Fibroblast of lung (primary cell): ENCODE data around the gene TANC1. TPM values are rescaled to one million over a fixed set of nuclear protein-coding genes. Genes with fewer than 3 reads are reported as not detected.

Experiments used
- DNase-seq, 2 donors: peaks; one replicate each; pipeline versions ENCODE4 v3.0.0 to v3.0.0-alpha.2; 2010; ENCODE audit warnings: low read depth in 2 of 2
- H2AFZ ChIP-seq: 2 replicates; pipeline ENCODE4 v1.5.1; 2012; ENCODE audit warnings: low read length, control low read depth, inconsistent platforms
- H3K27ac ChIP-seq: 2 replicates; pipeline ENCODE4 v1.5.1; 2011; ENCODE audit warnings: low read length, control low read depth; ENCODE audit not compliant: insufficient read depth
- H3K27me3 ChIP-seq: 2 replicates; pipeline ENCODE4 v1.5.1; 2011; ENCODE audit warnings: mild to moderate bottlenecking, low read length; ENCODE audit not compliant: control insufficient read depth, insufficient read depth
- H3K36me3 ChIP-seq: 2 replicates; pipeline ENCODE4 v1.5.1; 2011; ENCODE audit warnings: low read length; ENCODE audit not compliant: control insufficient read depth, insufficient read depth
- H3K4me1 ChIP-seq: 2 replicates; pipeline ENCODE4 v1.5.1; 2011; ENCODE audit warnings: low read length; ENCODE audit not compliant: control insufficient read depth, insufficient read depth; ENCODE audit errors: extremely low read depth
- H3K4me2 ChIP-seq: 2 replicates; pipeline ENCODE4 v1.5.1; 2011; ENCODE audit warnings: low read length, control low read depth; ENCODE audit not compliant: insufficient read depth; ENCODE audit errors: extremely low read depth
- H3K4me3 ChIP-seq, 4 experiments: fragments of 200-600 bp in 1 of 4; sonication (generic) in 1 of 4; replicated peaks in 1 of 4; 2 replicates each; pipeline ENCODE4 v1.5.1; 2011 to 2016; ENCODE audit warnings: low read length in 4 of 4, low read depth in 3 of 4, mild to moderate bottlenecking in 3 of 4, control low read depth in 2 of 4, inconsistent platforms in 1 of 4, mixed read lengths in 1 of 4; ENCODE audit not compliant: insufficient read depth in 1 of 4; ENCODE audit errors: control extremely low read depth in 1 of 4
- H3K79me2 ChIP-seq: 2 replicates; pipeline ENCODE4 v1.5.1; 2012; ENCODE audit warnings: mild to moderate bottlenecking, low read length, inconsistent platforms; ENCODE audit not compliant: control insufficient read depth, insufficient read depth
- H3K9ac ChIP-seq: 2 replicates; pipeline ENCODE4 v1.5.1; 2011; ENCODE audit warnings: mild to moderate bottlenecking, low read length, control low read depth; ENCODE audit not compliant: insufficient read depth
- H3K9me3 ChIP-seq: 2 replicates; pipeline ENCODE4 v1.5.1; 2012; ENCODE audit warnings: low read depth, low read length; ENCODE audit not compliant: control insufficient read depth, insufficient read depth
- H4K20me1 ChIP-seq: 2 replicates; pipeline ENCODE4 v1.5.1; 2011; ENCODE audit warnings: low read length; ENCODE audit not compliant: control insufficient read depth, insufficient read depth; ENCODE audit errors: extremely low read depth
- CTCF ChIP-seq, 2 donors: IDR thresholded peaks in 1 of 2; conservative IDR thresholded peaks in 1 of 2; 1 replicate in 1 of 2; 2 replicates in 1 of 2; pipeline ENCODE4 v1.5.1; 2011 to 2012; ENCODE audit warnings: low read length in 2 of 2, control low read depth in 1 of 2, inconsistent platforms in 1 of 2, low read depth in 1 of 2, mild to moderate bottlenecking in 1 of 2
- EZH2 ChIP-seq: IDR thresholded peaks from 2 replicates; pipeline ENCODE4 v1.5.1; 2012; ENCODE audit warnings: low read length, control low read depth, mild to moderate bottlenecking; ENCODE audit errors: missing control alignments
- polyA plus RNA-seq, 2 donors: library from polyadenylated mRNA; depleted of rRNA in 1 of 2; stranded (reverse) in 1 of 2; unstranded in 1 of 2; fragments of >200 nt; gene quantifications; 2 replicates each; pipeline ENCODE4 v1.2.1, GENCODE V29; 2011 to 2012; ENCODE audit warnings: missing spikeins in 1 of 2
- total RNA-seq: library from RNA; depleted of rRNA; stranded (reverse); fragments of >200 nt; gene quantifications from 2 replicates; pipeline ENCODE4 v1.2.1, GENCODE V29; 2014

The TANC1 gene
- total and polyA plus RNA-seq, 2 donors (not counting 1 experiment from before 2014, with no cell fraction given), result 32.7 to 41.9 TPM

DNA sequence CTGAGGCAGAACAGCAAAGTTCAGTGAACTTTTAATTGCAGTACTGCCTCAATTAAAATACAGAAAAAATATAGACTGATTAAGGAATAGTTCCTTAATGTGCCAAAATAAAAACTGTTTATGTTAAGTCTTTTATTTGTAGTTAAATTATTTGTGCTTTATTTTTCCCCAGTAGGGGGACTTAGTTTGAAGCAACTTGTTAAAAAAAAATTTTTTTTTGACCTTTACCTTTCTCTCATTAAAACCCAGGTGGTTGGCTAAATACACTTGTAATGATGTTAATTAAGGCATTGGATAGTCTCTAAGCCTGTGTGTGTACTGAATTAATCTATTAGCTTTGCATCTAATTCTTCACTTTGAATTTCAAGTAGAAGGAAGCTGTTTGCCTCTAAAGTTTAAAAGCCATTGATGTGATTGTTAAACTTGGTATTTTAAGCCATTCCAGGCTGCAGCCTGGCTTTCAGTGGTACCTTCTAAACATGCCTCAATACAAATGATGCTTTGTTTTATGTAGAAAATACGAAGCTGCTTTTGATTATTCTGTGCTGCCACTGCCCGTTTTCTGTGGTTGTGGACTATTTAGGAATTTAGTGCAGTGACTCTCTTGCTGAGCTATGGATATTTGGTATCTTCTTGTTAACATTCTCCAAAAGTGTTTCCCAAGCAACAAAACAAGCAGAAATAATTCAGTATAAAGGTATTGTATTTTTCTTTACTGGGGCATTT, 102.9 kb downstream of the TANC1 start:
- peak in 1 of 2 donors; percentile 87 for DNase-seq
- Histone ChIP-seq H4K20me1 (no peaks in the 10 kb centered on the region), H3K4me1 (peaks cover 26% of the 10 kb centered on the region), H3K36me3 (no peaks in the 10 kb centered on the region), H3K27ac (peak overlapping the region; percentile 51), H2AFZ (no peak overlapping the region), H3K4me2 (no peak overlapping the region), H3K4me3 (no peak overlapping the region), H3K79me2 (peaks cover 6% of the 10 kb centered on the region), H3K9me3 (no peaks in the 10 kb centered on the region), H3K9ac (no peak overlapping the region), H3K27me3 (no peaks in the 10 kb centered on the region)
- TF ChIP-seq EZH2 (no peak), CTCF (conservative IDR thresholded peaks at IDR 0.05 in 1 of 2, IDR thresholded peaks at IDR 0.05 in 1 of 2; ENCODE audit: low read depth in 1 of 2, low read length in 2 of 2) (no peak)

DNA sequence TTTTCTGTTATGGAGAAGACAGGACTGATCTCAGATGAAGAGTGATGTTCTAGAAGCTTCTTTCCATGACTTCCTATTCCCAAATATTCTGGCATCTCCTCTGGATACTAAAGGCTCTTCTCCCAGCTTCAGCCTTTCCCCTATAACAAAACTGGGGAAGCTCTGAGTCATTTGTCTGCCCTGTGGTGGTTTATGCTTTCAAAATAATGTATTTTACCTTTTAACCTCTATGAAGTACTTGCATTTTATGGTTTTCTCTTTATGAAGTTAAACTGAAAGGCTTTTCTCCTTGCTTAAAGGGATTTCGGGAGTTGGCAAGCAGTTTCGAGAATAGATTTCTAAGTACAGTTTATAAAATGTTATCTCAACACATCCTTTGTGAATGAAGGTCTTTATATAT, 104.4 kb downstream of the TANC1 start:
- peak overlapping the region; percentile 30 for H3K27ac ChIP-seq
- no peaks in the 10 kb centered on the region for H3K9me3 ChIP-seq
- no peaks in the 10 kb centered on the region for H3K36me3 ChIP-seq
- DNase-seq, result peak; percentile 80 to 85
- H3K4me1 ChIP-seq, result peaks cover 29% of the 10 kb centered on the region
- TF ChIP-seq EZH2 (no peak), CTCF (conservative IDR thresholded peaks at IDR 0.05 in 1 of 2, IDR thresholded peaks at IDR 0.05 in 1 of 2; ENCODE audit: low read depth in 1 of 2, low read length in 2 of 2) (no peak)
- no peaks in the 10 kb centered on the region for H4K20me1 ChIP-seq
- peak overlapping the region; percentile 39 for H3K4me2 ChIP-seq
- no peak overlapping the region for H3K9ac ChIP-seq
- H2AFZ ChIP-seq, result no peak overlapping the region
- H3K79me2 ChIP-seq, result peaks cover 6% of the 10 kb centered on the region
- H3K4me3 ChIP-seq, result no peak overlapping the region
- no peaks in the 10 kb centered on the region for H3K27me3 ChIP-seq

DNA sequence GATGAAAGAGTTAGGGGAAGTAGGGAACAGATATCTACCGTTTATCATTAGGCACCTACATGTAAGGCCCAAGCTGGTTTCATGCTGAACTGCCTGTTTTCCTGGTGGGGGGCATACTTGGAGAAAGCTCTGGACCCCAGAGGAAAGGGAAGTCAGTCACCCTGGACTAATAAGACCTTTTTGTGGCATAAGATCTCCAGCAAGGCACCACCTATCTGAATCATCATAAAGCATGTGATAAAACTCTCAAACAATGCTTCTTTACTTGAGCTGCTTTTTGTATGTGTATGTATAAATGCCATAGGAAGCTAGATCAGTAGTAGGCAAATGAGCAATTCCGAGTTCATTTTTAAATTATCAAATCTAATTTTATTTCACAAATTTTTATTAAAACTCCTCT, 104.8 kb downstream of the TANC1 start:
- Histone ChIP-seq H3K36me3 (no peaks in the 10 kb centered on the region), H3K27ac (peak overlapping the region; percentile 30), H3K4me1 (peaks cover 31% of the 10 kb centered on the region), H2AFZ (no peak overlapping the region), H3K4me3 (no peak overlapping the region), H3K4me2 (peak overlapping the region; percentile 39), H4K20me1 (no peaks in the 10 kb centered on the region), H3K9ac (no peak overlapping the region), H3K9me3 (no peaks in the 10 kb centered on the region), H3K27me3 (no peaks in the 10 kb centered on the region), H3K79me2 (peaks cover 6% of the 10 kb centered on the region)
- TF ChIP-seq EZH2 (no peak), CTCF (conservative IDR thresholded peaks at IDR 0.05 in 1 of 2, IDR thresholded peaks at IDR 0.05 in 1 of 2; ENCODE audit: low read depth in 1 of 2, low read length in 2 of 2) (no peak)
- DNase-seq, result peak; percentile 56 to 81
